GM12878 (cell line): ENCODE results near the gene HLA-DMA. TPM values are rescaled to one million over a fixed set of nuclear protein-coding genes. Genes with fewer than 3 reads are reported as not detected.
A peak's percentile ranks its signal among the peaks of the same experiment; 100 is the strongest.

Experiments used
- IKZF2 ChIP-seq, 2 experiments: fragments of 450-650 bp; IDR thresholded peaks; 2 replicates each; pipeline ENCODE4 v1.6.1; 2017; ENCODE audit warnings: mild to moderate bottlenecking in 2 of 2, moderate library complexity in 2 of 2
- PAX5 ChIP-seq: IDR thresholded peaks from 2 replicates; pipeline ENCODE4 v1.6.1; 2011; ENCODE audit warnings: low read depth, low read length, borderline replicate concordance
- PML ChIP-seq: IDR thresholded peaks from 2 replicates; pipeline ENCODE4 v1.6.1; 2012; ENCODE audit warnings: low read length, inconsistent platforms
- SIN3A ChIP-seq: IDR thresholded peaks from 2 replicates; pipeline ENCODE4 v1.6.1; 2012; ENCODE audit warnings: low read depth, low read length, improper control_type of control experiment
- SREBF1 ChIP-seq: IDR thresholded peaks from 2 replicates; pipeline ENCODE4 v1.6.1; 2012; ENCODE audit warnings: mild to moderate bottlenecking, low read length
- SUPT20H ChIP-seq: IDR thresholded peaks from 2 replicates; pipeline ENCODE4 v1.6.1; 2011; ENCODE audit warnings: low read depth, mild to moderate bottlenecking, low read length, moderate library complexity, borderline replicate concordance; ENCODE audit not compliant: control insufficient read depth
- SUZ12 ChIP-seq: fragments of 200-600 bp; sonication (generic); IDR thresholded peaks from one replicate; pipeline ENCODE4 v1.6.1; 2018; ENCODE audit warnings: antibody characterized with exemption, mild to moderate bottlenecking; ENCODE audit not compliant: unreplicated experiment
- TAF1 ChIP-seq: IDR thresholded peaks from 2 replicates; pipeline ENCODE4 v1.6.1; 2011; ENCODE audit warnings: mild to moderate bottlenecking, low read depth, low read length, borderline replicate concordance
- ZNF217 ChIP-seq: fragments of 450-650 bp; IDR thresholded peaks from 2 replicates; pipeline ENCODE4 v1.6.1; 2017; ENCODE audit warnings: antibody characterized with exemption, mild to moderate bottlenecking
- ZNF24 ChIP-seq: fragments of 450-650 bp; IDR thresholded peaks from 2 replicates; pipeline ENCODE4 v1.6.1; 2017; ENCODE audit warnings: antibody characterized with exemption, mild to moderate bottlenecking
- ZNF622 ChIP-seq: fragments of 450-650 bp; IDR thresholded peaks from 2 replicates; pipeline ENCODE4 v1.6.1; 2017; ENCODE audit warnings: mild to moderate bottlenecking, inconsistent platforms
- ZZZ3 ChIP-seq: IDR thresholded peaks from 2 replicates; pipeline ENCODE4 v1.6.1; 2011; ENCODE audit warnings: low read depth; ENCODE audit not compliant: control insufficient read depth, insufficient read length
- polyA plus RNA-seq, 11 experiments: library from polyadenylated mRNA; depleted of rRNA in 4 of 11; unstranded in 6 of 11; stranded (reverse) in 5 of 11; fragments of >200 nt; fragmentation: Nextera tagmentation in 4 of 11; fragmentation: Illumina TruSeq in 1 of 11; extraction: Ambion mirVana in 4 of 11; extraction: Trizol in 1 of 11; gene quantifications; 1 replicate in 1 of 11; 2 replicates in 10 of 11; pipeline versions ENCODE4 v1.2.1 to v1.2.3, GENCODE V29; 2011 to 2016; ENCODE audit warnings: inconsistent platforms in 2 of 11, missing spikeins in 2 of 11, low read depth in 1 of 11
- total RNA-seq, 4 experiments: library from RNA; depleted of rRNA in 3 of 4; stranded (reverse); fragments of >200 nt in 3 of 4; fragmentation: Illumina TruSeq in 1 of 4; extraction: Trizol in 1 of 4; gene quantifications; 2 replicates each; pipeline versions ENCODE4 v1.2.1 to v1.2.3, GENCODE V29; 2013 to 2021
- TF ChIP-seq, protein P1 (sequence below): IDR thresholded peaks from 2 replicates; pipeline ENCODE4 v1.6.1; 2012; ENCODE audit warnings: low read depth, low read length, improper control_type of control experiment
- TF ChIP-seq, protein P2 (sequence below): IDR thresholded peaks from 2 replicates; pipeline ENCODE4 v1.6.1; 2012; ENCODE audit warnings: mild to moderate bottlenecking, low read depth, low read length
- TF ChIP-seq, protein P3 (sequence below): fragments of 450-650 bp; conservative IDR thresholded peaks from 2 replicates; pipeline ENCODE4 v1.6.1; 2017; ENCODE audit warnings: mild to moderate bottlenecking, moderate library complexity
- TF ChIP-seq, protein P4 (sequence below): IDR thresholded peaks from 2 replicates; pipeline ENCODE4 v1.6.1; 2012; ENCODE audit warnings: improper control_type of control experiment, low read depth, low read length; ENCODE audit not compliant: insufficient replicate concordance

HLA-DMA gene
- total and polyA plus RNA-seq, 10 of the 15 experiments (the other 5 are each of a cell fraction or from before 2014, with no cell fraction given), result 177 to 552 (median 309) TPM

DNA sequence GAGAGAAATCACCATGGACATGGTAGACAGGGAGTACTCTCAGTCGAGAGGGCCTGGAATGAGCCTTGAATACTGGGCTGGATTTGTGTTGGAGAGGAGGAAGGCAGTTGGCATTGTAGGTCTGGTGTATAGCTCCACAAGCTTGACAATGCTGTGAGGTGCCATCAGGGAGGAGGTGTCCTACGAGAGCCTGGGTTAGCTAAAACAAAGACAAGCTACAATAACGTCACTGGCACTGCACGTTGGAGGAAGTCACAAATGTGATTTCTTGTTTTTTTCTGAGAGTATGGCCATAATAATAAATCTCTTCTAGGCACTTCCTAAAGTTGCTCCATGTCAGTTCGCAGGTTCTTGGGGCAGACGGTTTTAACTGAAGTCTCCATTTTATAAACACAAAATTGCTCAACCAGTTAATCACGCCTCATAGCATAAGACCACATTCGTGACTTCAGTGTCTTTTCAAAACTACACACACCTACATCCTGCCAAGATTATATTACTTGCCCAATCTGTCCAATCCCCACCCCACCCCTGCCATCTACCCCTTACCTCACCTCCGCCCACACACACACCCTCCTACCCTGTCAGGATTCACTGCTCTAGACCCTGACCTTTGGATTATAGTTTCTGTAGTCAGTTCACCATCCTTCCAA is 7.7 kb downstream of the HLA-DMA start (continued):
- TF ChIP-seq, protein P1, sequence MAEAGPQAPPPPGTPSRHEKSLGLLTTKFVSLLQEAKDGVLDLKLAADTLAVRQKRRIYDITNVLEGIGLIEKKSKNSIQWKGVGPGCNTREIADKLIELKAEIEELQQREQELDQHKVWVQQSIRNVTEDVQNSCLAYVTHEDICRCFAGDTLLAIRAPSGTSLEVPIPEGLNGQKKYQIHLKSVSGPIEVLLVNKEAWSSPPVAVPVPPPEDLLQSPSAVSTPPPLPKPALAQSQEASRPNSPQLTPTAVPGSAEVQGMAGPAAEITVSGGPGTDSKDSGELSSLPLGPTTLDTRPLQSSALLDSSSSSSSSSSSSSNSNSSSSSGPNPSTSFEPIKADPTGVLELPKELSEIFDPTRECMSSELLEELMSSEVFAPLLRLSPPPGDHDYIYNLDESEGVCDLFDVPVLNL, result no peak
- TF ChIP-seq ZNF24 (no peak), ZZZ3 (no peak), SIN3A (no peak), PML (peak; percentile 63; the same call in 1 of the 2 replicates), ZNF622 (no peak), ZNF217 (no peak), SREBF1 (no peak), SUPT20H (no peak), IKZF2 (IDR thresholded peaks at IDR 0.05) (peak; percentile 35 to 60; a peak in 2 of 4 replicates), TAF1 (peak; percentile 11; the same call in 1 of the 2 replicates), SUZ12 (no peak), PAX5 (peak; percentile 66; the same call in 1 of the 2 replicates)
- TF ChIP-seq, protein P2, sequence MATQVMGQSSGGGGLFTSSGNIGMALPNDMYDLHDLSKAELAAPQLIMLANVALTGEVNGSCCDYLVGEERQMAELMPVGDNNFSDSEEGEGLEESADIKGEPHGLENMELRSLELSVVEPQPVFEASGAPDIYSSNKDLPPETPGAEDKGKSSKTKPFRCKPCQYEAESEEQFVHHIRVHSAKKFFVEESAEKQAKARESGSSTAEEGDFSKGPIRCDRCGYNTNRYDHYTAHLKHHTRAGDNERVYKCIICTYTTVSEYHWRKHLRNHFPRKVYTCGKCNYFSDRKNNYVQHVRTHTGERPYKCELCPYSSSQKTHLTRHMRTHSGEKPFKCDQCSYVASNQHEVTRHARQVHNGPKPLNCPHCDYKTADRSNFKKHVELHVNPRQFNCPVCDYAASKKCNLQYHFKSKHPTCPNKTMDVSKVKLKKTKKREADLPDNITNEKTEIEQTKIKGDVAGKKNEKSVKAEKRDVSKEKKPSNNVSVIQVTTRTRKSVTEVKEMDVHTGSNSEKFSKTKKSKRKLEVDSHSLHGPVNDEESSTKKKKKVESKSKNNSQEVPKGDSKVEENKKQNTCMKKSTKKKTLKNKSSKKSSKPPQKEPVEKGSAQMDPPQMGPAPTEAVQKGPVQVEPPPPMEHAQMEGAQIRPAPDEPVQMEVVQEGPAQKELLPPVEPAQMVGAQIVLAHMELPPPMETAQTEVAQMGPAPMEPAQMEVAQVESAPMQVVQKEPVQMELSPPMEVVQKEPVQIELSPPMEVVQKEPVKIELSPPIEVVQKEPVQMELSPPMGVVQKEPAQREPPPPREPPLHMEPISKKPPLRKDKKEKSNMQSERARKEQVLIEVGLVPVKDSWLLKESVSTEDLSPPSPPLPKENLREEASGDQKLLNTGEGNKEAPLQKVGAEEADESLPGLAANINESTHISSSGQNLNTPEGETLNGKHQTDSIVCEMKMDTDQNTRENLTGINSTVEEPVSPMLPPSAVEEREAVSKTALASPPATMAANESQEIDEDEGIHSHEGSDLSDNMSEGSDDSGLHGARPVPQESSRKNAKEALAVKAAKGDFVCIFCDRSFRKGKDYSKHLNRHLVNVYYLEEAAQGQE, result 0 out of 2 replicates have a peak, but pooled peaks have one; percentile 30
- TF ChIP-seq, protein P3, sequence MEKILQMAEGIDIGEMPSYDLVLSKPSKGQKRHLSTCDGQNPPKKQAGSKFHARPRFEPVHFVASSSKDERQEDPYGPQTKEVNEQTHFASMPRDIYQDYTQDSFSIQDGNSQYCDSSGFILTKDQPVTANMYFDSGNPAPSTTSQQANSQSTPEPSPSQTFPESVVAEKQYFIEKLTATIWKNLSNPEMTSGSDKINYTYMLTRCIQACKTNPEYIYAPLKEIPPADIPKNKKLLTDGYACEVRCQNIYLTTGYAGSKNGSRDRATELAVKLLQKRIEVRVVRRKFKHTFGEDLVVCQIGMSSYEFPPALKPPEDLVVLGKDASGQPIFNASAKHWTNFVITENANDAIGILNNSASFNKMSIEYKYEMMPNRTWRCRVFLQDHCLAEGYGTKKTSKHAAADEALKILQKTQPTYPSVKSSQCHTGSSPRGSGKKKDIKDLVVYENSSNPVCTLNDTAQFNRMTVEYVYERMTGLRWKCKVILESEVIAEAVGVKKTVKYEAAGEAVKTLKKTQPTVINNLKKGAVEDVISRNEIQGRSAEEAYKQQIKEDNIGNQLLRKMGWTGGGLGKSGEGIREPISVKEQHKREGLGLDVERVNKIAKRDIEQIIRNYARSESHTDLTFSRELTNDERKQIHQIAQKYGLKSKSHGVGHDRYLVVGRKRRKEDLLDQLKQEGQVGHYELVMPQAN, result no peak
- TF ChIP-seq, protein P4, sequence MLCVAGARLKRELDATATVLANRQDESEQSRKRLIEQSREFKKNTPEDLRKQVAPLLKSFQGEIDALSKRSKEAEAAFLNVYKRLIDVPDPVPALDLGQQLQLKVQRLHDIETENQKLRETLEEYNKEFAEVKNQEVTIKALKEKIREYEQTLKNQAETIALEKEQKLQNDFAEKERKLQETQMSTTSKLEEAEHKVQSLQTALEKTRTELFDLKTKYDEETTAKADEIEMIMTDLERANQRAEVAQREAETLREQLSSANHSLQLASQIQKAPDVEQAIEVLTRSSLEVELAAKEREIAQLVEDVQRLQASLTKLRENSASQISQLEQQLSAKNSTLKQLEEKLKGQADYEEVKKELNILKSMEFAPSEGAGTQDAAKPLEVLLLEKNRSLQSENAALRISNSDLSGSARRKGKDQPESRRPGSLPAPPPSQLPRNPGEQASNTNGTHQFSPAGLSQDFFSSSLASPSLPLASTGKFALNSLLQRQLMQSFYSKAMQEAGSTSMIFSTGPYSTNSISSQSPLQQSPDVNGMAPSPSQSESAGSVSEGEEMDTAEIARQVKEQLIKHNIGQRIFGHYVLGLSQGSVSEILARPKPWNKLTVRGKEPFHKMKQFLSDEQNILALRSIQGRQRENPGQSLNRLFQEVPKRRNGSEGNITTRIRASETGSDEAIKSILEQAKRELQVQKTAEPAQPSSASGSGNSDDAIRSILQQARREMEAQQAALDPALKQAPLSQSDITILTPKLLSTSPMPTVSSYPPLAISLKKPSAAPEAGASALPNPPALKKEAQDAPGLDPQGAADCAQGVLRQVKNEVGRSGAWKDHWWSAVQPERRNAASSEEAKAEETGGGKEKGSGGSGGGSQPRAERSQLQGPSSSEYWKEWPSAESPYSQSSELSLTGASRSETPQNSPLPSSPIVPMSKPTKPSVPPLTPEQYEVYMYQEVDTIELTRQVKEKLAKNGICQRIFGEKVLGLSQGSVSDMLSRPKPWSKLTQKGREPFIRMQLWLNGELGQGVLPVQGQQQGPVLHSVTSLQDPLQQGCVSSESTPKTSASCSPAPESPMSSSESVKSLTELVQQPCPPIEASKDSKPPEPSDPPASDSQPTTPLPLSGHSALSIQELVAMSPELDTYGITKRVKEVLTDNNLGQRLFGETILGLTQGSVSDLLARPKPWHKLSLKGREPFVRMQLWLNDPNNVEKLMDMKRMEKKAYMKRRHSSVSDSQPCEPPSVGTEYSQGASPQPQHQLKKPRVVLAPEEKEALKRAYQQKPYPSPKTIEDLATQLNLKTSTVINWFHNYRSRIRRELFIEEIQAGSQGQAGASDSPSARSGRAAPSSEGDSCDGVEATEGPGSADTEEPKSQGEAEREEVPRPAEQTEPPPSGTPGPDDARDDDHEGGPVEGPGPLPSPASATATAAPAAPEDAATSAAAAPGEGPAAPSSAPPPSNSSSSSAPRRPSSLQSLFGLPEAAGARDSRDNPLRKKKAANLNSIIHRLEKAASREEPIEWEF, result no peak
